Endometrial microvascular endothelial cells (primary cell): ENCODE results near the gene ARL14EPL. TPM values are rescaled to one million over a fixed set of nuclear protein-coding genes. Genes with fewer than 3 reads are reported as not detected.

ENCODE experiments used
- in situ Hi-C: cut with HindIII; loops from 2 replicates; pipeline ENCODE4 v1.10.0; 2017; ENCODE audit warnings: low sequenced_read_pairs, low pct_unique_long_range_greater_than_20kb; ENCODE audit errors: inconsistent ontology term
- total RNA-seq: library from RNA; depleted of rRNA; stranded (reverse); fragments of >200 nt; gene quantifications from one replicate; pipeline ENCODE4 v1.2.3, GENCODE V29; 2015; ENCODE audit errors: inconsistent ontology term

ARL14EPL gene
- total RNA-seq: not detected

DNA sequence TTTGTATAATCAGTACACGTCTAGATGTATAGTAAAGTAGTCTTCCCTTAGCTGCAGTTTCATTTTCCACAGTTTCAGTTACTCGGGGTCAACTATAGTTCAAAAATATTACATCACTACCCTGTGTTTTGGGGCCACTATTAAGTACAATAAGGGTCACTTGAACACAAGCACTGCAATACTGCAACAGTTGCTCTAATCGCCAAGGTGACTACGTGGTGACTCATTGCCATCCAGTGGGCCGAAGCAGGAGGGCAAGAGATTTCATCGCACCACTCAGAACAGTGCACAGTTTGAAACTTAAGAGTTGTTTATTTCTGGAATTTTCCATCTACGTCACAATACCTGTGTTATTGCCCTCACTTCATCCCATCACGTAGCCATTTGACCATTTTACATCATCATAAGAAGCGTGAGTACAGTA is at the start of gene ARL14EPL:
Gene ARL14EPL, plus strand, starts transcription at position 379 of the 424 bp plus-strand sequence. CDS start 18,994 bp downstream, outside the sequence.
- in situ Hi-C loops: no loop called here

DNA sequence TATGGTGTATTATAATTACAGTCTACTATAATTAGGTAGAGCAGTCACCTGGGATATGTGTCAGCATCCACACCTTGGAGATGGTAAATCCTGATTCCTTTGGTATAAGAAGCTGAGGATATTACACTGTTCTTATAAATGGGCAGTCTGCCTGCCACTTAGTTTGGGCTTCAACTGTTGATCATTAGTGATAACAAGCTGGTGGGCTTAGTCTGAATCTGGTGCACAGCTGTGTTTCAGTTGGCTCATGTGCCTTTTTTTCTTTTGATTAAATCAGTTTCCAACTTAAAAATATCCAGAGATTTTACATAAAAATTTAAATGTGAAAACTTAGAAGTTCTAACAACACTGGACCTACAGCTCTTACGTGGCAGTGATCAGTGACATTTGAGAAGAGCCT is 48.8 kb upstream of the ARL14EPL start:
- in situ Hi-C loops: no loop called here

DNA sequence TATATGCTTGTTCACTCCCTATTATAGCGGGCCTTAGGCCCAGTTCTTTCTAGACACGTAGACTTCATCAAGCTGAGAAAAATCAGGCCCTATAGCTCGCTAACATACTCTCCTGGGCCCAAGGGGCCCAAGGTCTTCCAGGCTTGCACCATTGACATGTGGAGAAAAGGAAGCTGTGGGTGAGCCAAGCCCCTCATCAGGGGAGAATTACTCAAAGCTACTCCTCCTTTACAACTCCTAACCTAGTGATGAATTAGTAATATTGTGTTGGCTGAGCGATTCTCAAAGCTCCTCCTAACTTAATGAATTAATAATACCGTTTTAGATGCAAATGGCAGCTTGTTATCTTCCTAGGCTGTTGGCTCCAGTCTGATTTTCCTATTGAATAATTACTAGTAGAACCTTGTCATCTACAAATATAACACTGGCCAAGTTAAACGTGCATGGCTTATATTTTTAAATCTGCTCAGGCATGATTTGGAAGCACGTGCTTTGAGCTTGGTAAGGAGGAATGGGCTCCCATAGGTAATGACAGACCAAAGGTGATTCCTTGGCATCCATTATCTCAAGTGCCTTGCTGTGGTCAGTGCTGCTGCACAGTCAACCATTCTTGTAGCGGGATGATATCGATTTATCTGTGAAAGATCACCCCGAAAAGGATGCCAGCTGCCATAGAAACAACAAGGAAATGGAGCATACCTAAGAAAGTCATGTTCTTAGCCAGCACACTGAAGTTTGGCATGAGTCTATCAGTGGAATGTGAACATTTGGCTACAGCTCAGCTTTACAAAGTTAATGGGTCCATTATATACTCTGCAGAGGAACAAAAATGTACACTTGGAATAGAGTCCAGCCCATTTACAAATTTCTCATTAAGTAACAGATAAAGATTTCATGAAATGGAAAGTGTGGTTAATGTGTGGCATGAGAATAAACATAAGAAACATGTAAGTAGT is 46.2 kb upstream of the ARL14EPL start:
- in situ Hi-C loops: no loop called here

DNA sequence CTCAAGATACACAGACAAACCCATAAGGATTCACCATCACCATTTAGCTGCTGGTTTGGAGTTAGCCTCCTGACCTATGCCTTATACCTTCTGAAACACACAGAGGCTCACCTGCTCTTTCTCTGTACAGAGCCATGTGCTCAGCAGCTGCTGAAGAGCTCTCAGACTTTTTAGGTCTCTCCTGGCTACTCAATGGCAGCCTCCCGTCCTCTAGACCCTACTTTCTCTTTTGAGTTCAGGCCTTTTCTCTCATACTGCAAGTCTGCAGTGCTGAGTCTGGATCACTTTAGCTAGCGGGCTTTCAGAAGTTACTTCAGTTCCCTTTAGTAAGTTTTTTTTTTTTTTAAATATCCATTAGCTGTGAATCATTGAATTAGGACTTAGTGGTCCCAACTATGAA is 44.3 kb upstream of the ARL14EPL start:
- in situ Hi-C loops: no loop called here

DNA sequence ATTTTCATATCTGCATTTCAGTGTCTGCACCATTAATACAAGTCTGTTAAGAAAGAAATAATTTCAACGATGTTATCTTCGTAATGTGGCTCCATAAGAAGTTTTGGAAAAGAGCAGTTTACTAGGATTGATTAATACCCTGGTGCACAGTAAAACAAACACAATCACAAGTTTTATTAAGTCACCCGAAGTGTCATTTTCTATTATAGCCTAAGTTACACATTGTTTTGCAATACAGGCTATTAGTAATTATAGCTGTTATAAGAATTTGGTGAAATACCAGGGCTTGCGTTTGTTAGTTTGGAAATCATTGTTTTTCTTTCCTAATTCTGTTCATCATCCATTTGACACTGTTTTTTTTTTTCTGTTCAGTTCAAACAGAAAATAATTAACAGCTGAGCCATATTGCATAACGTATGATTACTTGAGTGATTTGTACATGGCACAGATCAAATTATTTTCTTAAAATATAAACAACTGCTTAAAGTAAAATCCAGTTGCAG is 39.4 kb upstream of the ARL14EPL start:
- in situ Hi-C loops: no loop called here

DNA sequence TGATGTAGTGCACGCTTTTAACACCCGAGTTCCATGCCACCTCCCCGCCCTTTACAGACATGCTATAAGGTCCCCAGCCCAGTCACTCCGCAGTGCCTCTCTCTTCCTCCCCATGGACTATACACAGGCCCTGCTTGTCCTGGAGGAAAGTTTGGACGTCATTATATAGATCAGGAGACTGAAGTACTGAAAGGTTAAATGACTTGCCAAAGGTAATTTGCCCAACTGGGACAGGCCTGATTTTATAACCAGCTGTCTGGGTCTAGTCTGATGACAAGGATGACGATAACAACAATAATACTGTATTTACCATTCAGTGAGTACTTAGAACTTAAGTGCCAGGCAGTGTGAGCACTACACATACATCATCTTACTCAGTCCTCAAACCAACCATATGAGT is 36.9 kb upstream of the ARL14EPL start:
- in situ Hi-C loops: no loop called here

DNA sequence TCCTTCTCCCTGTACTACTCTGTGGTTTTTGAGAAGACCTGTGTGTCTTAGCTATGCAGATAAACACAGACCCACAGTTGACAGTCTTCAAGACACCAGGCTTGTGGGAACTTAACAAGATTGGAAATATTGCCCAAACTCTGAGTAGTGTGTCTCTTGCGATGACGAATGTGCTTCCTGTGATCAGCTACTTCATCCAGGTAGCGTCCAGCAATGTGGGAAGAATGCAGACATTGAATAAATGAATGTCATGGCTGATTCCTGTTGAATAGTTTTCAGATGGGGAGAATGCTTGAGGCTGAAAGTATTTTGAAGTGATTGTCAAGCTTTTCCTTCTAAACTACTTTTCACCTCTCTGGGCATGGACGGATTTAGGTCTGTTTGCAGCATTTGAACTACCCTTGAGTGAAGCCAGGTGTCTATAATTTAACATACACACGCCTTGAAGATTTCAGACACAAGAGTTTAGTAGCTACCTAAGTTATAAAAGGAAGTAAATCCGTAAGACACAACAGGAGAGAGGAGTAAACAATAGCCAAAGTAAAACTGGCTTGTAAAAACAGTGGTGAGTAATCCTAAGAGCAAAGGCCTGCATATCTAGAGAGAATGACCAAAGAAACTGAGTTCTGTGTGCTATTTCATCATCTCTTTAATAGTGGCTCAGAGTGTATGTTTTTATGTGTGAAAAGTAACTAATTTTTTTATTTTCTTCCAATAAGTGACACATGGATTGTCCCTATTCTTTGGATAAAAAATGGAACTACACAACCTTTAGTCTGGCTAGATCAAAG is 30.0 kb upstream of the ARL14EPL start:
- in situ Hi-C loops: no loop called here

DNA sequence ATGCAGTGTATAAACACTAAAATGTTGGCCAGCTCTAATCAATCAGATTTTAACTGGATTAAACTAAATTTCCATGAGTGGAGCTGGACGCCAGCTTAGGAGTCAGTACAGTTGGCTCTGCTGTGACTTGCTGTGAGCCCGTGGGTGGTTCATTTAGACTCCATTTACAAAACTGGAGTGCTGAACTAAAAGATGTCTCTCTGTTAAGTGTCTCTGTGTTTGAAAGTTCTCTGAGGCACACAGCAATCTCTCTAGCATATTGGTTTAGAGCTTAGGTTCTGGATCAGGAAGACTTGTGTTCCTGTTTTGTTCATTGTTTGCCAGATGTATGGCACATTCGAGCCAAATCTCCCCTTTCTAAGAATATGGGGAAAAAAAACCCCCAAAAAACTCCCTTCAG is 28.0 kb upstream of the ARL14EPL start:
- in situ Hi-C loops: no loop called here

DNA sequence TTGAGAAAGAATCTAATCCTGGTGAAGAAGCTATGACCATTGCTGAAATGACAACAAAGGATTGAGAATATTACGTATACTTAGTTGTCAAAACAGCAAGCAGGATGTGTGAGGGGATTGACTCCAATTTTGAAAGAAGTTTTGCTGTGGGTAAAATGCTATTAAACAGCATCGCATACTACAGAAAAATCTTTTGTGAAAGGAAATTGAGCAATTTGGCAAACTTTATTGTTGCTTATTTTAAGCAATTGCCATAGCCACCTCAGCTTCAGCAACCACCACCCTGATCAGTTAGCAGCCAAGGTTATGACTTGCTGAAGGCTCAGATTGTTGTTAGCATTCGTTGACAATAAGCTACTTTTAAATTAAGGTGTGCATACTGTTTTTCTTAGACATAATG is 22.5 kb upstream of the ARL14EPL start:
- in situ Hi-C loops: no loop called here

DNA sequence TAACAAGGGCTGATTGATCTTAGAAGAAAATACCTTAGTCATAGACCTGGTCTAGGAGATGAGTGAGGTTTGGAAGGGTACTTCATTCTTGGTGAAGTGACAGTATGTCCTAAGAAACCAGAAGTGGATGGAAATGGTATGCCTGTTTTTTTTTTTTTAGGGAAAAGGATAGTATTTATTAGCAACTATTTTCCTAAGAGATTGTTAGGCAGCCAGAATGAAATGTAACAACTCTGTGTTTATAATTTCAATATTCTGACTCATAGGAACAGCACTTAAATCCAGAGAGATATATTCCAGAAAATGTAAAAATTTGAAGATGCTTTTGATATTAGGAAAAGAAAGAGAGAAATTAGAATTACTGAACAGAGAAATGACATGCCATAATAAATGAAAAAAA is 21.2 kb upstream of the ARL14EPL start:
- in situ Hi-C loops: no loop called here

DNA sequence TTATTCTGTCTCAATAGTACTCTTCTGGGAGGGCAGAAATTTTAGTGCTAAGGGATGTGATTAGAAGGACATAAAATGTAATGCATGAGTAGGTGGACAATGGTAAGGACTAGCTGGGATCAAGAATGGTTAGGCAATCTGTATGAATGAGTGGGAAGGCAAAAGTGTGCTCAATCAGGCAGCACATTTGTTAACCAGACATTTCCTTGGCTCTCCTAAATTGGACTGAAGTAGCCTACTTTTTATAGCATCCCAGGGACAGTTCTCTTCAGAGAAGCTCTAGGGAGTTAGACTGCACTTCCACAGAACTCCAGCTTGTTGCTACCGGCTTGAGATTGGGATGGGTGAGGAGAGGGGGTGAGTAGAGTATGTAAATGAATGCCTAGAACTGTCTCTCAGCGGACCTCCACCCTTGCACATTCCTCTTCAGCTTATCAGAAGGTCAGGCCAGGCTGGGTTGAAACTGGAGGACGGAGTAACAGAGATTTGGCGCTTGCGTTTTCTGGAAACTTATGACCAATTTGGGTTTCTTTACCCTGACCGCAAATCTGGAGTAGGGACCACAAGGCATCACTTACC is 19.0 kb upstream of the ARL14EPL start:
- in situ Hi-C loops: no loop called here

DNA sequence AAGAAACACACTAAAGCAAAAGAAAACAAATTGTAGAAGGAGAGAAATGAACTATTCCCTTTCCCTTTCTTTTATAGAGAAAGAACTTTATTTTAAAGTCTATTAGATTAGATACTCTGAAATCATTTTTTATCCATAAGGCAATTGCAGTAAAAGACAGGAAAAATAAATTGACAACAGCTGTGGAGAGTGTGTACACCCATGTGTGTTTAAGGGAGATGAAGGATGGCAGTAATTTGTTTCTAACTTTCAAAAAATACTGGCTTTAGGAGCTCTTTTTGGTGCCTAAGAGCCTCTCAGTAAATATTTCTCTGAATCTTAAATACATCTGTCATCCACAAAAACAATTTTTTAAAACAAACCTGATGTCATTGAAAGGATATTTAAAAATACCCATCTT is 18.3 kb upstream of the ARL14EPL start:
- in situ Hi-C loops: no loop called here

DNA sequence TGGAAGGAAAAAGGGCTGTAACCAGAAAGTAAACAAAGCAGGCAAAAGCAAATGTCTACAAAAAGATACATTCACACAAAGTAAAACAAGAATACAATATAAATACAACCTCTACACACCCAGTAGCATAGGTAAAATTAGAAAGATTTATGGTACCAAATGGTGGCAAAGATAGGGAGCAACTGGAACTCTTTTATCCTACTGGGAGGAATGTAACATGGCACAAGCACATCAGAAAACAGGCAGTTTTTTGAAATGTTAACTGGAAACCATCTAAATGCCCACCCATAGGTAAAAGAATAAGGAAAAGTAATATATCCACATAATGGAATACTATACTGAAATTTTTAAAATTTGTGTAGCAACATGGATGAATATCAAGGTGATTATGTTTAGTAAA is 8.7 kb upstream of the ARL14EPL start:
- in situ Hi-C loops: no loop called here

DNA sequence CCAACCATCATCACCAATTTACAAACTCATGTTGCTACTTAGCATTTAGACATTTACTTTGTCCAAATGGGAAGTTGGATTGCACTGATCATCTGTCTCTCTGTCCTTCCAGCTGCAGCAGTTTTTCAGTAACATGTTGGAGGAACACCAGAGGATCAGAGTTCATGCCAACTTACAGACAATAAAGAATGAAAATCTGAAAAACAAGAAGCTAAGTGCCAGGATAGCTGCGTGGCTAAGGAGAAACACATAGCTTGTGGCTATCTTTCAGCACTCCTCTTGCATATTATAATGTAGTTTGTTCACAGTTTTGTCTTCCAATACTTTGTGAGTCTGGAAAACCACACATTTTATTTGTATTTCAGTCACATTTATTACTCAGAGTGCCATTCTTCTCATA is 6.4 kb upstream of the ARL14EPL start:
- in situ Hi-C loops: no loop called here

DNA sequence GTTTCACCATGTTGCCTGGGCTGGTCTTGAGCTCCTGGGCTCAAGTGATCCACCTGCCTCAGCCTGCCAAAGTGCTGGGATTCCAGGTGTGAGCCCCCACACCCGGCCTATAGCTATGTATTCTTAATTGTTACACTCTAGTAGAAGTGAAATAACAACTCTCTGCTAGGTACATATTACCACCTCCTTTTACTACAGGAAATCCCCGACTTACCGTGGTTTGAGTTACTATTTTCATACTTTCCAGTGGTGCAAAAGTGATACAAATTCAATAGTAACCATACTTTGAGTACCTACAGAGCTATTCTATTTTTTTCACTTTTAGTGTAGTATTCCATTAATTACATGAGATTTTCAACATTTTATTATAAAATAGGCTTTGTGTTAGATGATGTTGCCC is 719 bp downstream of the ARL14EPL start:
- in situ Hi-C loops: no loop called here

DNA sequence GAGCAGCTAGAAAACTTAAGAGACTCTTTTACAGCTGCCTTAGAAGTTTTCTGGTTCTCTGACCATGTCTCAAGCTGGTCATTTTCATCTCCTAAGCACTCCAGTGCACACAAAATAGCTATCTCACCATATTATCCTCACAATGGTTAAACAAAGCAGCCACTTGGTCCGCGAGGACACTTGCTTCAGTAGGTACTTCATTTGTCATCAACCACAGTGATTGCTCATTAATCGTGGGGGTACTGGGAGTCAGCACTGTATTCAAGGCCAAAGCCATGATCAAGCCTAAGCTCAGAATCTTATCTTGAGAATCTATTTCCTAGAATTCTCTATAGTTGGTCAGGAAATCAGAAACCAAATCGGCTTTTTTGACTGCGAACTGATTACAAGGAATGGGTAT is 2.9 kb downstream of the ARL14EPL start:
- in situ Hi-C loops: no loop called here

DNA sequence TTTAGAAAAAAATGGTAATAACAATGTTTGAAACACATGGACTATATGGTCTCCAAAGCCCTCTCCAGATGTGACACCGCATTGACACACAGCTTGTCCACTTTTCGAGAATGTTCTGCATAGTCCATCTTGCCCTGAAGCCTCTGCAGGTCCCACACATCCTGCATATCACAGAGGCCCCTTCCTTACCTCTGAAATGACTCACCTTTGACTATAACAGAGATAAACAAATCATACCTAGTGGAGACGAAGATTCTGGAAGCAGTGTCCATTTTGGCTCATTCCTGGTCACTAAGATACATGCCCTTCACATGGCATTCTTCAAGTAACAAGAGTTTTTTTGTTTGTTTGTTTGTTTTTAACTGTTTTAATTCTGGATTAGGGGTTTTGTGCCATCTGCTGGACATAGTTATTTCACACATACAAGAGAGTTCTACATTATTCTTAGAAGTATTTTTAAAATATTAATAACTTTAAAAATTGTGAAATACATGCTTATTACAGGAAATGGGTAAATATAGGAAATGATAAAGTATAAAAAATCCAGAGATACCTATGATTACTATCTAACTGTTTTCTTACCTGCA is 5.1 kb downstream of the ARL14EPL start:
- in situ Hi-C loops: no loop called here

DNA sequence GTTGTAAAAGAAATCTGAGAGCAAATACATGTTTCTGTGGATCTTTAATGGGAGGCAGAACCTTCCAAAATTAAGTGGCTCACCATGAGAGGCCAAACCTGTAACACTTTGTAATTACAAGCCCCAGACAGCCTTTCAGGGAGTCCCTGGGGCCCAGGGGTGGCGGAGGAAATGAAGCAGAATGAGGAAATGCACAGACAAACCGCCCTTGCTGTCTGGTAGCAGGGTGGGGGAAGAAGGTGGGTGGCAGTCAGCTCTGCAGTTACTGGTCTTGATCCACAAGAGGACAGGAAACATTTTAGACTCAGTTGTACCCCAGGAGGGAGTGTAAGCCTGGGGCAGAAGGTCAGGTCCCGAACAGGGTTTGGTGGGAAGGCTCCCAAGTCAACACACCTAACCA is 6.5 kb downstream of the ARL14EPL start:
- in situ Hi-C loops: no loop called here

DNA sequence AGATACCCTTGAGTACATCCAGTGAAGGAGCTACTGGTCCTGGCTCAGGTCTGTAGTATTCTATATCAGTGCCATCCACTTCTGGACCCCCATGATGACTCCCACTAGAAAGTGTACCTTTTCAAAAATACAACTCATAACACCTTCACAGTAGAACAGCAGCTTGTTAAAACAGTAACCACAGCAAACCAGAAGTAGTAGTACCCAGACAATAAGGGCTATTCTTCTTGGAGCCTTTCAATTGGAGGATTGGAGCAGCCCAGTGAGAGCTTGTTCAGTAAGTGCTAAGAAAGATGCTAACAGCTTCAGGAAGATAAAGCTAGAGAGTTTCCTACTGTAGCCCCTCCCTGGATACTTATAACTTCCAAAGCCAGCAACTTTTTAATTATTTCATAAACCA is 10.1 kb downstream of the ARL14EPL start:
- in situ Hi-C loops: no loop called here
